HepG2 (cell line): ENCODE results near the gene TAMALIN. TPM values are rescaled to one million over a fixed set of nuclear protein-coding genes. Genes with fewer than 3 reads are reported as not detected.

Experiments used
- ARNT2 ChIP-seq: sonication (generic); formaldehyde crosslinking; IDR thresholded peaks from 2 replicates; pipeline ENCODE4 v1.8.0; 2022; ENCODE audit warnings: mild to moderate bottlenecking, low read depth, missing genetic modification reagents, moderate library complexity
- FLYWCH1 ChIP-seq: sonication (generic); formaldehyde crosslinking; IDR thresholded peaks from 2 replicates; pipeline ENCODE4 v1.8.1; 2023; ENCODE audit warnings: mild to moderate bottlenecking, missing genetic modification reagents
- JUN ChIP-seq: sonication (generic); formaldehyde crosslinking; IDR thresholded peaks from 2 replicates; pipeline ENCODE4 v1.4.0; 2020; ENCODE audit warnings: mild to moderate bottlenecking, missing genetic modification reagents
- NFIB ChIP-seq: sonication (generic); formaldehyde crosslinking; IDR thresholded peaks from 2 replicates; pipeline ENCODE4 v1.9.0; 2021; ENCODE audit warnings: missing genetic modification reagents, mild to moderate bottlenecking, borderline replicate concordance
- NFKBIZ ChIP-seq: IDR thresholded peaks from 2 replicates; pipeline ENCODE4 v1.6.1; 2018; ENCODE audit warnings: missing genetic modification reagents, missing compliant biosample characterization
- PBX2 ChIP-seq: IDR thresholded peaks from 2 replicates; pipeline ENCODE4 v1.6.1; 2016; ENCODE audit warnings: control low read depth
- PCBP2 ChIP-seq: fragments of 200-400 bp; formaldehyde crosslinking; optimal IDR thresholded peaks from 2 replicates; pipeline ENCODE3; 2018; ENCODE audit warnings: low read length, low read depth; ENCODE audit not compliant: poor library complexity, severe bottlenecking
- REPIN1 ChIP-seq: sonication (generic); formaldehyde crosslinking; IDR thresholded peaks from 2 replicates; pipeline ENCODE4 v1.8.0; 2022; ENCODE audit warnings: missing genetic modification reagents, low read depth, mild to moderate bottlenecking, borderline replicate concordance
- SMYD3 ChIP-seq: sonication (generic); formaldehyde crosslinking; IDR thresholded peaks from 2 replicates; pipeline ENCODE4 v1.8.1; 2023; ENCODE audit warnings: mild to moderate bottlenecking, missing genetic modification reagents
- SP5 ChIP-seq: IDR thresholded peaks from 2 replicates; pipeline ENCODE4 v1.6.1; 2016; ENCODE audit warnings: low read depth, borderline replicate concordance
- THYN1 ChIP-seq: sonication (generic); formaldehyde crosslinking; IDR thresholded peaks from 2 replicates; pipeline ENCODE4 v1.8.1; 2023; ENCODE audit warnings: low read depth, mild to moderate bottlenecking, moderate library complexity, missing genetic modification reagents, borderline replicate concordance
- ZHX2 ChIP-seq, 2 experiments: sonication (generic) in 1 of 2; formaldehyde crosslinking in 1 of 2; IDR thresholded peaks; 2 replicates each; pipeline versions ENCODE4 v1.6.1 to v1.9.0; 2014 to 2022; ENCODE audit warnings: antibody characterized with exemption in 1 of 2, borderline replicate concordance in 1 of 2, inconsistent platforms in 1 of 2, low read depth in 1 of 2, missing genetic modification reagents in 1 of 2
- ZNF121 ChIP-seq: sonication (generic); formaldehyde crosslinking; IDR thresholded peaks from 2 replicates; pipeline ENCODE4 v1.5.0; 2020; ENCODE audit warnings: mild to moderate bottlenecking, missing genetic modification reagents
- ZNF230 ChIP-seq: sonication (generic); formaldehyde crosslinking; IDR thresholded peaks from 2 replicates; pipeline ENCODE4 v1.4.0; 2020; ENCODE audit warnings: mild to moderate bottlenecking, missing genetic modification reagents
- ZNF503 ChIP-seq: sonication (generic); formaldehyde crosslinking; IDR thresholded peaks from 2 replicates; pipeline ENCODE4 v1.4.0; 2020; ENCODE audit warnings: missing genetic modification reagents
- ZNF512 ChIP-seq: sonication (generic); formaldehyde crosslinking; IDR thresholded peaks from 2 replicates; pipeline ENCODE4 v1.4.0; 2020; ENCODE audit warnings: mild to moderate bottlenecking, missing genetic modification reagents
- ZNF547 ChIP-seq: sonication (generic); formaldehyde crosslinking; IDR thresholded peaks from 2 replicates; pipeline ENCODE4 v1.5.1; 2020; ENCODE audit warnings: mild to moderate bottlenecking, missing genetic modification reagents
- ZNF556 ChIP-seq: sonication (generic); formaldehyde crosslinking; IDR thresholded peaks from 2 replicates; pipeline ENCODE4 v1.4.0; 2020; ENCODE audit warnings: mild to moderate bottlenecking, missing genetic modification reagents, borderline replicate concordance
- ZNF619 ChIP-seq: sonication (generic); formaldehyde crosslinking; IDR thresholded peaks from 2 replicates; pipeline ENCODE4 v1.4.0; 2020; ENCODE audit warnings: mild to moderate bottlenecking, missing genetic modification reagents
- polyA plus RNA-seq, 8 experiments: library from polyadenylated mRNA; depleted of rRNA in 3 of 8; stranded (reverse) in 7 of 8; unstranded in 1 of 8; fragments of >200 nt; fragmentation: Illumina TruSeq in 4 of 8; extraction: Trizol in 4 of 8; gene quantifications; 2 replicates each; pipeline versions ENCODE4 v1.2.1 to v1.2.3, GENCODE V29; 2011 to 2016; ENCODE audit warnings: low read depth in 4 of 8, missing spikeins in 1 of 8, mixed read lengths in 1 of 8; ENCODE audit not compliant: insufficient read depth in 1 of 8
- total RNA-seq, 5 experiments: library from RNA; depleted of rRNA; stranded (reverse); fragments of >200 nt; fragmentation: Illumina TruSeq; extraction: Trizol; gene quantifications; 2 replicates each; pipeline ENCODE4 v1.2.3, GENCODE V29; 2016; ENCODE audit warnings: low read depth in 1 of 5

TAMALIN gene
- total and polyA plus RNA-seq, 2 of the 13 experiments (the other 11 are each of a cell fraction or from before 2014, with no cell fraction given) = 2.9 to 10.9 TPM

GRCh38 chr12:52050116-52050757 lies 43.5 kb downstream of the TAMALIN start (continued):
- TF ChIP-seq ZHX2 (IDR thresholded peaks at IDR 0.05; ENCODE audit: low read depth) (no peak), ZHX2 (CRISPR knock-in tag; IDR thresholded peaks at IDR 0.05; ENCODE audit: borderline replicate concordance) (no peak), JUN (CRISPR knock-in tag) (no peak), ZNF230 (CRISPR knock-in tag) (peak; percentile 69; the same call in 1 of the 2 replicates), PBX2 (CRISPR knock-in tag) (no peak), SP5 (CRISPR knock-in tag) (no peak), ZNF121 (CRISPR knock-in tag) (no peak), SMYD3 (CRISPR knock-in tag) (no peak), ZNF547 (CRISPR knock-in tag) (0 out of 2 replicates have a peak, but pooled peaks have one; percentile 39), ZNF619 (CRISPR knock-in tag) (no peak), NFKBIZ (CRISPR knock-in tag) (no peak), REPIN1 (no peak), PCBP2 (no peak), FLYWCH1 (no peak), ZNF503 (no peak), NFIB (no peak), ZNF512 (CRISPR knock-in tag) (no peak), ARNT2 (CRISPR knock-in tag) (no peak), ZNF556 (CRISPR knock-in tag) (peak; percentile 34; the same call in 1 of the 2 replicates), THYN1 (CRISPR knock-in tag) (no peak)
